KOPT-K1 (cell line): ENCODE results near the gene MTTP.
"Not testable (repeated sequence)": the region's sequence is repeated elsewhere in the genome, so short reads cannot be mapped to it uniquely, and the experiment has no call there.

Source experiments
- H3K27ac ChIP-seq: fragments of 200-600 bp; sonication (generic); 2 replicates; pipeline ENCODE4 v1.5.1; 2016; ENCODE audit warnings: antibody characterized with exemption, mild to moderate bottlenecking, low read depth, low read length; ENCODE audit not compliant: poor library complexity, severe bottlenecking
- H3K36me3 ChIP-seq: fragments of 200-600 bp; sonication (generic); 2 replicates; pipeline ENCODE4 v1.5.1; 2017; ENCODE audit warnings: antibody characterized with exemption, mild to moderate bottlenecking, low read length, moderate library complexity; ENCODE audit not compliant: insufficient read depth
- H3K9me3 ChIP-seq: fragments of 200-600 bp; sonication (generic); 2 replicates; pipeline ENCODE4 v1.5.1; 2017; ENCODE audit warnings: antibody characterized with exemption, low read length, mild to moderate bottlenecking; ENCODE audit not compliant: insufficient read depth, poor library complexity, severe bottlenecking

Gene MTTP

GRCh38 chr4:99574530-99575324 lies at the start of gene MTTP:
MTTP (plus strand) TSS chr4:99574824; CDS start chr4:99574910, 86 bp downstream.
- H3K36me3 ChIP-seq: no peaks in the 10 kb centered on the region
- H3K27ac ChIP-seq: no peak within 1 kb of the TSS
- H3K9me3 ChIP-seq: no peaks in the 10 kb centered on the region

DNA sequence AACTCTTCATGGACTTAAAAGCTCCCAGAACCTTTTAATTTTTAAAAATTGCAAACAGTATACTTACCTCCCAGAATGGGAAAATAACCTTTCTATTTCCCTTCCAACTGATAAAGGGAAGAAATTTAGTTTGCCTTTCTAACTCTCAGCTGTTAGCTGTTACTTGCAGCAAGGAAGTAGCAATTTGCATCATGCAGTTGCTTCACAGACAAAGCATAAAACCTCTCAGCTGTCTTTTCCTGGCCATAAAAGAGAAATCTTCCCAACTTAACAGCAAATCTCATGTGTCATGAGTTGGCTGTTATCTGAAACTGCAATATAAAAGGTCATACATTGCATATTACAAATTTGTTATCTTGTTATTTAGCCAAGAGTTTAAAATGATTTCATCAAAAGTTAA lies 45.4 kb upstream of the MTTP start:
- Histone ChIP-seq H3K27ac (no peak overlapping the region), H3K36me3 (no peaks in the 10 kb centered on the region), H3K9me3 (no peaks in the 10 kb centered on the region)

DNA sequence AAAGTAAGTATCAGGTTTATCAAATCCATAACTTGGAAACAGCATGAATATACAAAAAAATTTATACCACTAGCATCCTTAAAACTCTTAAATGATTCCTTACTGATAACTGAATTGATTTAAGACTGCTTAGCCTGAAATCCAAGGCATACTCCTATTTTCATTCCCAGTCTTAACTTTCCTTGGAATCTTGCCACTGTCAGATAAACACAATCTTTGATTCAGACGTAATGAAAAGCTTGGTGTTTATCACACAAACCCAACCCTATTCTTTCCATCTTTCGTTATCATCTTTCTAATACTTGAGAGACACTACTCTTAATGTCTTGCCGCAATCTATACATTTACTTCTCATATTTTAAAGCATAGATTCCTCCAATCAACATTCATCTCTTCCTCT lies 44.7 kb upstream of the MTTP start:
- no peak overlapping the region for H3K27ac ChIP-seq
- no peaks in the 10 kb centered on the region for H3K9me3 ChIP-seq
- no peaks in the 10 kb centered on the region for H3K36me3 ChIP-seq

DNA sequence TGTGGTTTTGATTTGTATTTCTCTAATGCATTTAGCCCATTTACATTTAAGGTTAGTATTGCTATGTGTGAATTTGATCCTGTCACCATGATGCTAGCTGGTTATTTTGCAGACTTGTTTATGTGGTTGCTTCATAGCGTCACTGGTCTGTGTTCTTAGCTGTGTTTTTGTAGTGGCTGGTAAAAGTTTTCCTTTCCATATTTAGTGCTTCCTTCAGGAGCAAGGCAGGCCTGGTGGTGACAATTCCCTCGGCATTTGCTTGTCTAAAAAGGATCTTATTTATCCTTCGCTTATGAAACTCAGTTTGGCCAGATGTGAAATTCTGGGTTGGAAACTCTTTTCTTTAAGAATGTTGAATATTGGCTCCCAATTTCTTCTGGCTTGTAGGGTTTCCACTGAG lies 39.9 kb upstream of the MTTP start:
- not testable (repeated sequence) for H3K36me3 ChIP-seq, H3K9me3 ChIP-seq, H3K27ac ChIP-seq

DNA sequence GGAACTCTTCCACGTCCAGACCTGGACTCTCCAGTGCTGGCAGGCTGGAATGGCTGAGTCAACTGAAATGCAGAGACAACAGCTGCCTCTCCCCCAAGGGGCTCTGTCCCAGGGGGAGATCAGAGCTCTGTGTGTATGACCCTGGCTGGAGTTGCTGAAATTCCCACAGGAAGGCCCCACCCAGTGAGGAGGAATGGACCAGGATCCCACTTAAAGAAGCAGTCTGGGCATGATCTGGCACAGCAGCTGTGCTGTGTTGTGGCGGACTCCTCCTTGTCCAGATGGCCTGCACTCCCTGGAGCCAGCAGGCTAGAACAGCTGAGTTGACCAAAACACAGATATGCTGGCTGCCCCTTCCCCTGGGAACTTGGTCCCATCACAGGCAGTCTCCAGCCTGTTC lies 38.4 kb upstream of the MTTP start:
- H3K9me3 ChIP-seq: no peaks in the 10 kb centered on the region
- no peaks in the 10 kb centered on the region for H3K36me3 ChIP-seq
- H3K27ac ChIP-seq: no peak overlapping the region

GRCh38 chr4:99536848-99537247 lies 37.8 kb upstream of the MTTP start:
- H3K27ac ChIP-seq: no peak overlapping the region
- no peaks in the 10 kb centered on the region for H3K9me3 ChIP-seq
- H3K36me3 ChIP-seq: no peaks in the 10 kb centered on the region

GRCh38 chr4:99537674-99538073 lies 37.0 kb upstream of the MTTP start:
- Histone ChIP-seq H3K9me3 (no peaks in the 10 kb centered on the region), H3K36me3 (no peaks in the 10 kb centered on the region), H3K27ac (no peak overlapping the region)

DNA sequence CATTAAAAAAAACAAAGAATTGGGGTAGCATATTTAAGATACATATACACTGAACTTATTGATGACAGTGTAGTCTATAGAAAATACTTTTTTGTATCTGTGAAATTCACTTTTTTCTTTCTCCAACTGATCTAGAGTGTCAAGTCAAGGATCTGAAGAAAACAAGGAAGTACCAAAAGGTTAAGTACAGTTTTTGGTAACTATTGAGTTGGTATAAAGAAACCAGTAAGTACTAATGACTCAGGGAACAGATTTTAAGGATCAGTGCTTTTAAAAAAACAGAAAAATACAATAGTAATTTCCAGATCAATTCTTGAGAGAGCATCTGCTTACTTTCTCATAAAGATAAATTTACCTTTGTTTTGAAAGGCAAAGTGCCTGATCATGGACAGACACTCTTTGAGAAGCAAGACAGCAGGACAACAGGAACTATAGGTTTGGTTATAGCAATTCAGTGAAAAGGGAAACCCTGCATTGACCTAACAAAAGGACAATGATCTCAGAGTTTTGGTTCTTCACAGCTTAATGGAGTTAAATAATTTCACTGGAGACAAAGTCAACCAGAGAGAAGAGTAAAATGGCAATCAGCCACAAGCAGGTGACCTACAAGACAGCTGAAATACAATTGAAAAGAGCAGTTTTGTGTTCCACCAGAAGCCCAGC lies 34.2 kb upstream of the MTTP start:
- Histone ChIP-seq H3K27ac (no peak overlapping the region), H3K36me3 (no peaks in the 10 kb centered on the region), H3K9me3 (no peaks in the 10 kb centered on the region)

- H3K36me3 ChIP-seq: no peaks in the 10 kb centered on the region
- H3K9me3 ChIP-seq: no peaks in the 10 kb centered on the region
- H3K27ac ChIP-seq: no peak overlapping the region
These were observed 21.8 kb upstream of the MTTP start for GRCh38 chr4:99552872-99553271.

GRCh38 chr4:99563310-99564186 lies 11.1 kb upstream of the MTTP start, which contains the start of gene TRMT10A:
TRMT10A (minus strand) TSS chr4:99564039; CDS start chr4:99559338, 4,701 bp downstream.
- no peaks in the 10 kb centered on the region for H3K9me3 ChIP-seq
- H3K27ac ChIP-seq: peak within 1 kb of the TSS; percentile 86
- H3K36me3 ChIP-seq: no peaks in the 10 kb centered on the region

DNA sequence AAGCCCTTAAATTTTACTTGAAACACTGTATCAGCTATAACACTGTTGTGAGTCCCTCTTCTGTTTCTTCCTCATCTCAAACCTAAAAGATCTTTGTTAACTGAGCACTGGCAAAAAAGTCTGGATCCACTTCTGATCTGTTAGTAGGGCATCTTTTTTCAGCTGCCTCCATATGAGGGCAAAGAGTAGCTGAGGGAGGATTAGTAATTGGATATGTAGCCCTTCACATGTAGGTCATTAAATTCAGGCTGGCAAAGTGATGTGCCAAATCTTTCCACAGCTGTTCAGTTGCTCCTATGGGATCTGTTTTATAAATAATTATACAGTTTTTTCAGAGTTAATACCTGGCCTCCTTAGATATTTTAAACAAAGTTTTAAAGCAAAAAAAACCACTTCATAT lies 9.7 kb upstream of the MTTP start:
- Histone ChIP-seq H3K9me3 (no peaks in the 10 kb centered on the region), H3K36me3 (no peaks in the 10 kb centered on the region), H3K27ac (no peak overlapping the region)

DNA sequence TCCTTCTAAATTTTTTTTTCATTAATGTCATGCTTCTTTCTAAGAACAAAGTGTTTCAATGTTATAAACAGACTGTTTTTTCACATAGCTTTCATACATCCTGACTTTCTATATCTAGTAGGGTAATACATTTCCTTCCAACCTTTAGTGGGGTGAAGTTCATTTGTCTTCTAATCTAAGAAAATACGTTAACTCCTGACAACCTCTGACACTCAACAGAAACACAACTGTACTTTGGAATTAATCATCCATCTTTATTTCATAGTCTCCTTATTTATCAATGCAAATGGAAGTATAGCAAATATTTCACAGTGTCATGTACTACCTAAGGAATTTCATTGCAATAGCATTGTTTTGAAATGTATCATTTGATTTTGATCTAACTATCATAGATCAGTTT lies 2.7 kb upstream of the MTTP start:
- Histone ChIP-seq H3K36me3 (no peaks in the 10 kb centered on the region), H3K27ac (no peak overlapping the region), H3K9me3 (no peaks in the 10 kb centered on the region)

DNA sequence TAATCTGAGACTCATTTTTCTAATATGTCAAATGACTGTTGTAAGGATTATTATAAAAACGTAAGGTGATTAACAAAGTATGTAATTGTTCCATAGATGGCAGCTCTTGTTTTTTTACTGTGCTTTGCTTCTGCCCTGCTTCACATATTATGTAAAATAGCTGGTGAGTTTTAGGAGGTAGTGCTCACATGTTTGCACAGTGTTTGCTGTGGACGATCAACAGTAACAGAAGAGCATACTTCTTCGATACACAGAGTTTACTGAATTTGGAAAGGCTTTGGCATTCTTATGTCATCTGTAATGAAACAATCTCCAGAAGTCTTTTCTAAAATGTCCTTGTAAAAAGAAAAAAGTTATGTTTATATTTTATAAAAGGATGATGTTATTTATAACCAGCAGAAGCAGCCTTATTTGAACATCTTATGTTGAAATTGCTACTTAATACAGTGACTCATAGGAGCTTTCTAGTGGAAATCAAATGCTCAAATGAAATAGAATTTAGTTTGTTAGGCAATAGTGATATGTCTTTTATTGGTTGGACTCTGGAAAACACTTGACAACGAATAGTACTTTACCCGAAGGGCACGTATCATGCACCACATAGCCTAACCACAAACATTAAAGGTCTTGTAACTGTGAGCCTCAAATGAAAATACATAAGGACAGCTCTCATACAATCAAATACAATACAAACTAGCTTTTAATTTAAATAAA lies 1.9 kb upstream of the MTTP start:
- Histone ChIP-seq H3K36me3 (no peaks in the 10 kb centered on the region), H3K9me3 (no peaks in the 10 kb centered on the region), H3K27ac (no peak overlapping the region)

- Histone ChIP-seq H3K9me3 (no peaks in the 10 kb centered on the region), H3K36me3 (no peaks in the 10 kb centered on the region), H3K27ac (no peak overlapping the region)
These were observed 772 bp upstream of the MTTP start for GRCh38 chr4:99573735-99574368.
